ENCODE data around the gene BPIFA2.

GRCh38 chr20:33166533-33167113 is 1.3 kb upstream of the BPIFA2 start:
- TF ChIP-seq, protein P1, sequence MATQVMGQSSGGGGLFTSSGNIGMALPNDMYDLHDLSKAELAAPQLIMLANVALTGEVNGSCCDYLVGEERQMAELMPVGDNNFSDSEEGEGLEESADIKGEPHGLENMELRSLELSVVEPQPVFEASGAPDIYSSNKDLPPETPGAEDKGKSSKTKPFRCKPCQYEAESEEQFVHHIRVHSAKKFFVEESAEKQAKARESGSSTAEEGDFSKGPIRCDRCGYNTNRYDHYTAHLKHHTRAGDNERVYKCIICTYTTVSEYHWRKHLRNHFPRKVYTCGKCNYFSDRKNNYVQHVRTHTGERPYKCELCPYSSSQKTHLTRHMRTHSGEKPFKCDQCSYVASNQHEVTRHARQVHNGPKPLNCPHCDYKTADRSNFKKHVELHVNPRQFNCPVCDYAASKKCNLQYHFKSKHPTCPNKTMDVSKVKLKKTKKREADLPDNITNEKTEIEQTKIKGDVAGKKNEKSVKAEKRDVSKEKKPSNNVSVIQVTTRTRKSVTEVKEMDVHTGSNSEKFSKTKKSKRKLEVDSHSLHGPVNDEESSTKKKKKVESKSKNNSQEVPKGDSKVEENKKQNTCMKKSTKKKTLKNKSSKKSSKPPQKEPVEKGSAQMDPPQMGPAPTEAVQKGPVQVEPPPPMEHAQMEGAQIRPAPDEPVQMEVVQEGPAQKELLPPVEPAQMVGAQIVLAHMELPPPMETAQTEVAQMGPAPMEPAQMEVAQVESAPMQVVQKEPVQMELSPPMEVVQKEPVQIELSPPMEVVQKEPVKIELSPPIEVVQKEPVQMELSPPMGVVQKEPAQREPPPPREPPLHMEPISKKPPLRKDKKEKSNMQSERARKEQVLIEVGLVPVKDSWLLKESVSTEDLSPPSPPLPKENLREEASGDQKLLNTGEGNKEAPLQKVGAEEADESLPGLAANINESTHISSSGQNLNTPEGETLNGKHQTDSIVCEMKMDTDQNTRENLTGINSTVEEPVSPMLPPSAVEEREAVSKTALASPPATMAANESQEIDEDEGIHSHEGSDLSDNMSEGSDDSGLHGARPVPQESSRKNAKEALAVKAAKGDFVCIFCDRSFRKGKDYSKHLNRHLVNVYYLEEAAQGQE (IDR thresholded peaks at IDR 0.05; ENCODE audit: low read depth), result no peak
- TF ChIP-seq CREB1 (IDR thresholded peaks at IDR 0.05; ENCODE audit: low read depth), result no peak
- no peak for TF ChIP-seq EP300 (IDR thresholded peaks at IDR 0.05; ENCODE audit: borderline replicate concordance)
- no peak for TF ChIP-seq RAD21 (IDR thresholded peaks at IDR 0.05; ENCODE audit: low read depth)
- no peak for TF ChIP-seq NFIC (IDR thresholded peaks at IDR 0.05)
- TF ChIP-seq, protein P2, sequence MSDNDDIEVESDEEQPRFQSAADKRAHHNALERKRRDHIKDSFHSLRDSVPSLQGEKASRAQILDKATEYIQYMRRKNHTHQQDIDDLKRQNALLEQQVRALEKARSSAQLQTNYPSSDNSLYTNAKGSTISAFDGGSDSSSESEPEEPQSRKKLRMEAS (IDR thresholded peaks at IDR 0.05), result no peak
- no peak for TF ChIP-seq FOXM1 (IDR thresholded peaks at IDR 0.05; ENCODE audit: borderline replicate concordance, low read depth)
- no peak for TF ChIP-seq YY1 (IDR thresholded peaks at IDR 0.05; ENCODE audit: low read depth)
- no peak for TF ChIP-seq TAF1 (IDR thresholded peaks at IDR 0.05; ENCODE audit: low read depth)
- TF ChIP-seq TCF12 (IDR thresholded peaks at IDR 0.05; ENCODE audit: low read depth), result no peak
- no peak for TF ChIP-seq EGR1 (IDR thresholded peaks at IDR 0.05)
- TF ChIP-seq ZBTB7A (IDR thresholded peaks at IDR 0.05; ENCODE audit: low read depth), result no peak
- TF ChIP-seq, protein P3, sequence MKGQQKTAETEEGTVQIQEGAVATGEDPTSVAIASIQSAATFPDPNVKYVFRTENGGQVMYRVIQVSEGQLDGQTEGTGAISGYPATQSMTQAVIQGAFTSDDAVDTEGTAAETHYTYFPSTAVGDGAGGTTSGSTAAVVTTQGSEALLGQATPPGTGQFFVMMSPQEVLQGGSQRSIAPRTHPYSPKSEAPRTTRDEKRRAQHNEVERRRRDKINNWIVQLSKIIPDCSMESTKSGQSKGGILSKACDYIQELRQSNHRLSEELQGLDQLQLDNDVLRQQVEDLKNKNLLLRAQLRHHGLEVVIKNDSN (IDR thresholded peaks at IDR 0.05), result no peak
- no peak for TF ChIP-seq CEBPB (IDR thresholded peaks at IDR 0.05)
